ENCODE data around the gene DDTL. TPM values are rescaled to one million over a fixed set of nuclear protein-coding genes. Genes with fewer than 3 reads are reported as not detected.
"Not testable (repeated sequence)": the region's sequence is repeated elsewhere in the genome, so short reads cannot be mapped to it uniquely, and the experiment has no call there.

DDTL gene
- total RNA-seq, 1 donor from 2014 or later: not detected

GRCh38 chr22:23951383-23951782, 15.3 kb upstream of the DDTL start:
- not testable (repeated sequence) for H4K20me1 ChIP-seq (ENCODE audit: low read depth); H3K36me3 Mint-ChIP-seq; DNase-seq (ENCODE audit: low spot score); H3K27me3 ChIP-seq; H3K9me3 ChIP-seq (ENCODE audit: low read depth); H3K9ac ChIP-seq; H3K4me3 ChIP-seq; H3K4me3 Mint-ChIP-seq; H2AFZ ChIP-seq (replicated peaks); H3K4me2 ChIP-seq; H3F3A ChIP-seq (ENCODE audit: low read depth); H3K9me3 Mint-ChIP-seq; H3K27ac Mint-ChIP-seq; H3K27me3 Mint-ChIP-seq (ENCODE audit: insufficient read depth, low read depth); H3K27ac ChIP-seq; H3K36me3 ChIP-seq; H3K79me2 ChIP-seq (ENCODE audit: low read depth); H3K4me1 ChIP-seq
- H3K4me1 Mint-ChIP-seq: peaks cover 13% of the 10 kb centered on the region

DNA sequence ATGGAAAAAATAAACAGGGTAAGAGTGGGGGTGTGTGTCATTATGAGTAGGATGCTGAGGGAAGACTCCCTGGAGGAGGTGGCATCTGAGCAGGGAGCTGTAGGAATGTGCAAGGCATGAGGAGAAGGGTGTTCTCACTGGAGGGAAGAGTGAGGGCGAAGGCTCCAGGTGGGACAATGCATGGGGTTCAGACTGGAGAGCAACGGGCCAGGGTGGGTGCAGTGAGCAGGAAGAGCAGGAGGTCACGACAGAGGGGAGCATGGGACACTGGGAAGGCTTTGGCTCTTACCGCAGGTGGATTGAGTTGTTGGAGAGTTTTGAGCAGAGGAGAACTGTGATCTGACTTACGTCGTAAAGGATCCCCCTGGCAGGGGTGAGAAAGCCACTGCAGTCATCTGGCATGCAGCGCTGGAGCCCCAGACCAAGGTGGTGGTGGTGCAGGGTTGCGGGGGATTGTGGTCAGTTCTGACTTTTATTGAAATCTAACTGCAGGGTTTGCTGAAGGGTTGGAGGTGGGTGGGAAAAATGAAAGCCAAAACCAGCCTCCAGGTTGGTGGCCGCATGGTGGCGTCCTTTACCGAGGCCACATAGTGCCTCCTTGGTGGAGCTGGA, 13.8 kb upstream of the DDTL start:
- not testable (repeated sequence) for DNase-seq (ENCODE audit: low spot score); H2AFZ ChIP-seq (replicated peaks); H3K79me2 ChIP-seq (ENCODE audit: low read depth); H3K4me3 ChIP-seq; H3K27ac ChIP-seq; H3K9me3 Mint-ChIP-seq; H3K4me1 ChIP-seq; H3K27me3 Mint-ChIP-seq (ENCODE audit: insufficient read depth, low read depth); H3K9me3 ChIP-seq (ENCODE audit: low read depth); H4K20me1 ChIP-seq (ENCODE audit: low read depth); H3K9ac ChIP-seq; H3K36me3 ChIP-seq; H3K4me2 ChIP-seq; H3K36me3 Mint-ChIP-seq; H3K27me3 ChIP-seq; H3F3A ChIP-seq (ENCODE audit: low read depth)
- Mint-ChIP-seq H3K27ac (peak overlapping the region; percentile 81), H3K4me1 (peaks cover 15% of the 10 kb centered on the region), H3K4me3 (peak overlapping the region; percentile 21)

DNA sequence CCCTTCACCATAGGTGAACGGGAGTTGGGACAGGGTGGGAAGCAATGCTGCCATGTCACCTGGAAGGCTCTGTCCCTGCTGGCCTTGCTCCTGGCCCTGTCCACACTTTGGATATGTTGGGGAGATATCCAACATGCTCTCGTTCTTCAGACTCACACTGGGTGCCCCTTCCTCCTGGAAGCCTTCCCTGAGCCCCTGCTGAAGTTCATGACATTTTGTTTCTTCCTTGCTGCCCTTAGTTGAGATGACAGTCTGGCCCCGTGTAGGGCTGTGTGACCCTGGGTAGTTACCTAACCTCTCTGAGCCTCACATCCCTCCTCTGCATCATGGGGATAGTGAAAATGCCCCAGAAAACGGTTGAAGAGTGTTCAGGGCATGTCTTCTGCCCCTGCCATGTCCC, 13.2 kb upstream of the DDTL start:
- H4K20me1 ChIP-seq (ENCODE audit: low read depth); H3K4me2 ChIP-seq; H3K27ac Mint-ChIP-seq; H3K27me3 ChIP-seq; H3K9ac ChIP-seq; H3F3A ChIP-seq (ENCODE audit: low read depth); H3K27me3 Mint-ChIP-seq (ENCODE audit: insufficient read depth, low read depth); H3K36me3 ChIP-seq; H3K4me3 ChIP-seq; H3K4me1 ChIP-seq; H3K27ac ChIP-seq; H3K4me3 Mint-ChIP-seq; H3K79me2 ChIP-seq (ENCODE audit: low read depth); H3K9me3 Mint-ChIP-seq; H2AFZ ChIP-seq (replicated peaks); H3K9me3 ChIP-seq (ENCODE audit: low read depth); DNase-seq (ENCODE audit: low spot score); H3K36me3 Mint-ChIP-seq: not testable (repeated sequence)
- H3K4me1 Mint-ChIP-seq: peaks cover 15% of the 10 kb centered on the region

DNA sequence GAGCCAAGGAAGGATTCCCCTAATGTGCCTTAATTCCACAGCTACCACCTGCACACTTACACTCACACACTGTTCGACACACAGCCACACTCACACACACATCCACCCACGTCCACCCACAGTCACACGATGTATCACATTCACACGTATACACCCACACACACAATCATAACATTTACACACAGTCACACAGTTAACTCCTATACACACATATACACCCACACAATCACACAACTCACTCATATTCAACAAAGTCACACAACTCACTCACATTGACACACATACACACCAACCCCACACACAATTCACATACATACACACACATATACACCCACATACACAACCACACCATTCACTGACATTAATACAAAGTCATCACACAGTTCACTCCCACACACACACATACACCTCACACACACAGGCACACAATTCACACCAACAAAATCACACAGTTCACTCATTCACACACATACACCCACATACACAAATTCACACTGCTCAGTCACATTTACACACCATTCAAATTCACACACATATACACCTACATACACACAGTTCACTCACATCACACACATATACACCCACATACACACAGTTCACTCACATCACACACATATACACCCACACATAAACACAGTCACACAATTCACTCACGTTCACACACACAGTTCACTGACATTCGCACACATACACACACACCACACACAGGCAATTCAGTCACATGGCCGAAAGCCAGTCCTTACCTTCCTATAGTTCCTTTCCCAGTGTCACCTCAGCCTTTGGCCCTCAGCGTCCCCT, 12.3 kb upstream of the DDTL start:
- H3F3A ChIP-seq (ENCODE audit: low read depth); H3K27ac ChIP-seq; H3K36me3 Mint-ChIP-seq; H3K9ac ChIP-seq; H3K4me3 ChIP-seq; H3K27me3 ChIP-seq; H3K9me3 ChIP-seq (ENCODE audit: low read depth); H4K20me1 ChIP-seq (ENCODE audit: low read depth); H3K4me1 ChIP-seq; DNase-seq (ENCODE audit: low spot score); H3K9me3 Mint-ChIP-seq; H3K79me2 ChIP-seq (ENCODE audit: low read depth); H3K36me3 ChIP-seq; H3K4me2 ChIP-seq; H3K27me3 Mint-ChIP-seq (ENCODE audit: insufficient read depth, low read depth); H2AFZ ChIP-seq (replicated peaks): not testable (repeated sequence)
- H3K4me3 Mint-ChIP-seq: peak overlapping the region; percentile 5
- H3K27ac Mint-ChIP-seq: peak overlapping the region; percentile 2
- peaks cover 15% of the 10 kb centered on the region for H3K4me1 Mint-ChIP-seq

DNA sequence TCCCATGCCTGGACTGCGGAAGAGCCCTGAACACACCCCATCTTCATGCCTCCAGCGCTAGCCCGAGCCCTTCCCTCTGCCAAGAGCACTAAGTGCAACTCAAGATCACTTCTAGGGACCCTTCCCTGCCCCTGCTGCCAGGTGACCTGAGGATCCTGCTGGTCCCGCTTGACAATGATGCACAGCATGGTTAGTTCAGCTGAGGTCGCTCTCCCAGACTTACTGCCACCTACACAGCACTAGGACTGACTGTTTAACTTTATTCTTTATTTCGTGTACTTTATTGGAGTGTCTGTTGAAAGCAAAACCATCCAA, 11.7 kb upstream of the DDTL start:
- H3K4me1 ChIP-seq; H3K27me3 Mint-ChIP-seq (ENCODE audit: insufficient read depth, low read depth); H3K9ac ChIP-seq; H3K4me2 ChIP-seq; H3K79me2 ChIP-seq (ENCODE audit: low read depth); H3K4me3 Mint-ChIP-seq; H3K36me3 ChIP-seq; H3K27ac ChIP-seq; H3F3A ChIP-seq (ENCODE audit: low read depth); H3K36me3 Mint-ChIP-seq; H2AFZ ChIP-seq (replicated peaks); H3K9me3 Mint-ChIP-seq; H3K9me3 ChIP-seq (ENCODE audit: low read depth); H4K20me1 ChIP-seq (ENCODE audit: low read depth); H3K27me3 ChIP-seq; H3K4me3 ChIP-seq; DNase-seq (ENCODE audit: low spot score): not testable (repeated sequence)
- Mint-ChIP-seq H3K27ac (peak overlapping the region; percentile 2), H3K4me1 (peaks cover 15% of the 10 kb centered on the region)

- not testable (repeated sequence) for H3K27ac Mint-ChIP-seq, H3K4me2 ChIP-seq
Measured at GRCh38 chr22:23955886-23956285, 10.8 kb upstream of the DDTL start.

More at GRCh38 chr22:23955886-23956285, 10.8 kb upstream of the DDTL start:
- H3K9me3 Mint-ChIP-seq; H2AFZ ChIP-seq (replicated peaks); H3K4me3 Mint-ChIP-seq; H3K9me3 ChIP-seq (ENCODE audit: low read depth); H3K27me3 Mint-ChIP-seq (ENCODE audit: insufficient read depth, low read depth); H3K36me3 Mint-ChIP-seq; H3K79me2 ChIP-seq (ENCODE audit: low read depth); H3K4me1 ChIP-seq; H4K20me1 ChIP-seq (ENCODE audit: low read depth); H3K36me3 ChIP-seq; H3K9ac ChIP-seq; DNase-seq (ENCODE audit: low spot score); H3K27ac ChIP-seq; H3F3A ChIP-seq (ENCODE audit: low read depth); H3K4me3 ChIP-seq; H3K27me3 ChIP-seq: not testable (repeated sequence)
- peaks cover 15% of the 10 kb centered on the region for H3K4me1 Mint-ChIP-seq

All from neural progenitor cell (in vitro differentiated cells).